Hepatocyte (in vitro differentiated cells): ENCODE data around the gene KIRREL1.

Source experiments
- CTCF ChIP-seq: fragments of 200-600 bp; sonication (generic); IDR thresholded peaks from 2 replicates; pipeline ENCODE4 v1.5.1; 2016; ENCODE audit warnings: antibody characterized with exemption, mild to moderate bottlenecking; ENCODE audit not compliant: poor library complexity
- EZH2 ChIP-seq: fragments of 200-600 bp; sonication (generic); IDR thresholded peaks from 2 replicates; pipeline ENCODE4 v1.6.1; 2016; ENCODE audit warnings: antibody characterized with exemption, mild to moderate bottlenecking, borderline replicate concordance

GRCh38 chr1:158037008-158037865 lies 43.8 kb downstream of the KIRREL1 start:
- TF ChIP-seq CTCF (no peak), EZH2 (no peak)
